Measurements from ENCODE around the gene DPYSL3. TPM values are rescaled to one million over a fixed set of nuclear protein-coding genes. Genes with fewer than 3 reads are reported as not detected.

Gene DPYSL3
- total RNA-seq, 1 donor from 2014 or later: 109 TPM

GRCh38 chr5:147397616-147398015 lies 112.3 kb downstream of the DPYSL3 start:
- no peaks in the 10 kb centered on the region for H3K27me3 ChIP-seq (ENCODE audit: control insufficient read depth in 3 of 3, insufficient read depth in 3 of 3, low read length in 3 of 3)
- H3K36me3 ChIP-seq (ENCODE audit: control insufficient read depth in 3 of 3, insufficient read depth in 3 of 3, low read length in 3 of 3): peaks cover 37 to 62% (median 45%) of the 10 kb centered on the region in 3 donors

GRCh38 chr5:147396070-147396823 lies 113.6 kb downstream of the DPYSL3 start:
- Histone ChIP-seq H3K9me3 (ENCODE audit: control insufficient read depth in 3 of 3, low read length in 3 of 3) (no peaks in the 10 kb centered on the region), H3K9ac (ENCODE audit: low read depth in 1 of 3, low read length in 3 of 3) (no peak overlapping the region), H3K4me1 (ENCODE audit: control insufficient read depth in 3 of 3, insufficient read depth in 3 of 3, low read length in 3 of 3) (peaks cover 0 to 7% (median 3%) of the 10 kb centered on the region in 3 donors), H3K27me3 (ENCODE audit: control insufficient read depth in 3 of 3, insufficient read depth in 3 of 3, low read length in 3 of 3) (no peaks in the 10 kb centered on the region), H3K36me3 (ENCODE audit: control insufficient read depth in 3 of 3, insufficient read depth in 3 of 3, low read length in 3 of 3) (peaks cover 32 to 62% (median 40%) of the 10 kb centered on the region in 3 donors), H3K27ac (ENCODE audit: low read depth, low read length) (no peak overlapping the region), H3K4me3 (ENCODE audit: low read length in 3 of 3) (no peak overlapping the region)

More at GRCh38 chr5:147397616-147398015, 112.3 kb downstream of the DPYSL3 start:
- H3K27ac ChIP-seq (ENCODE audit: low read depth, low read length): no peak overlapping the region
- H3K9ac ChIP-seq (ENCODE audit: low read depth in 1 of 3, low read length in 3 of 3): no peak overlapping the region
- no peak overlapping the region for H3K4me3 ChIP-seq (ENCODE audit: low read length in 3 of 3)
- H3K9me3 ChIP-seq (ENCODE audit: control insufficient read depth in 3 of 3, low read length in 3 of 3): no peaks in the 10 kb centered on the region
- H3K4me1 ChIP-seq (ENCODE audit: control insufficient read depth in 3 of 3, insufficient read depth in 3 of 3, low read length in 3 of 3): peaks cover 0 to 7% (median 3%) of the 10 kb centered on the region in 3 donors

- no peaks in the 10 kb centered on the region for H3K9me3 ChIP-seq (ENCODE audit: control insufficient read depth in 3 of 3, low read length in 3 of 3)
- H3K36me3 ChIP-seq (ENCODE audit: control insufficient read depth in 3 of 3, insufficient read depth in 3 of 3, low read length in 3 of 3): peaks cover 23 to 44% (median 29%) of the 10 kb centered on the region in 3 donors
- H3K4me1 ChIP-seq (ENCODE audit: control insufficient read depth in 3 of 3, insufficient read depth in 3 of 3, low read length in 3 of 3): peaks cover 0 to 7% (median 3%) of the 10 kb centered on the region in 3 donors
- H3K27me3 ChIP-seq (ENCODE audit: control insufficient read depth in 3 of 3, insufficient read depth in 3 of 3, low read length in 3 of 3): no peaks in the 10 kb centered on the region
- no peak overlapping the region for H3K27ac ChIP-seq (ENCODE audit: low read depth, low read length)
- H3K9ac ChIP-seq (ENCODE audit: low read depth in 1 of 3, low read length in 3 of 3): no peak overlapping the region
- H3K4me3 ChIP-seq (ENCODE audit: low read length in 3 of 3): no peak overlapping the region
Observed at GRCh38 chr5:147393874-147394672, 115.8 kb downstream of the DPYSL3 start.

- Histone ChIP-seq H3K4me3 (ENCODE audit: low read length in 3 of 3) (no peak overlapping the region), H3K27me3 (ENCODE audit: control insufficient read depth in 3 of 3, insufficient read depth in 3 of 3, low read length in 3 of 3) (no peaks in the 10 kb centered on the region), H3K36me3 (ENCODE audit: control insufficient read depth in 3 of 3, insufficient read depth in 3 of 3, low read length in 3 of 3) (peaks cover 11 to 30% (median 18%) of the 10 kb centered on the region in 3 donors), H3K9ac (ENCODE audit: low read depth in 1 of 3, low read length in 3 of 3) (no peak overlapping the region), H3K27ac (ENCODE audit: low read depth, low read length) (no peak overlapping the region), H3K9me3 (ENCODE audit: control insufficient read depth in 3 of 3, low read length in 3 of 3) (no peaks in the 10 kb centered on the region), H3K4me1 (ENCODE audit: control insufficient read depth in 3 of 3, insufficient read depth in 3 of 3, low read length in 3 of 3) (peaks cover 0 to 7% (median 3%) of the 10 kb centered on the region in 3 donors)
Observed at GRCh38 chr5:147391781-147392180, 118.1 kb downstream of the DPYSL3 start.

- peaks cover 3 to 21% (median 18%) of the 10 kb centered on the region in 3 donors for H3K36me3 ChIP-seq (ENCODE audit: control insufficient read depth in 3 of 3, insufficient read depth in 3 of 3, low read length in 3 of 3)
- H3K4me3 ChIP-seq (ENCODE audit: low read length in 3 of 3): no peak overlapping the region
- no peaks in the 10 kb centered on the region for H3K9me3 ChIP-seq (ENCODE audit: control insufficient read depth in 3 of 3, low read length in 3 of 3)
- no peaks in the 10 kb centered on the region for H3K27me3 ChIP-seq (ENCODE audit: control insufficient read depth in 3 of 3, insufficient read depth in 3 of 3, low read length in 3 of 3)
- no peak overlapping the region for H3K27ac ChIP-seq (ENCODE audit: low read depth, low read length)
- peaks cover 0 to under 1% (median under 1%) of the 10 kb centered on the region in 3 donors for H3K4me1 ChIP-seq (ENCODE audit: control insufficient read depth in 3 of 3, insufficient read depth in 3 of 3, low read length in 3 of 3)
- no peak overlapping the region for H3K9ac ChIP-seq (ENCODE audit: low read depth in 1 of 3, low read length in 3 of 3)
Observed at GRCh38 chr5:147390654-147391225, 119.1 kb downstream of the DPYSL3 start.

- H3K9me3 ChIP-seq (ENCODE audit: control insufficient read depth in 3 of 3, low read length in 3 of 3): no peaks in the 10 kb centered on the region
- H3K36me3 ChIP-seq (ENCODE audit: control insufficient read depth in 3 of 3, insufficient read depth in 3 of 3, low read length in 3 of 3): peaks cover 2 to 7% (median 3%) of the 10 kb centered on the region in 3 donors
- no peaks in the 10 kb centered on the region for H3K27me3 ChIP-seq (ENCODE audit: control insufficient read depth in 3 of 3, insufficient read depth in 3 of 3, low read length in 3 of 3)
- H3K9ac ChIP-seq (ENCODE audit: low read depth in 1 of 3, low read length in 3 of 3): no peak overlapping the region
- H3K4me3 ChIP-seq (ENCODE audit: low read length in 3 of 3): no peak overlapping the region
- no peak overlapping the region for H3K27ac ChIP-seq (ENCODE audit: low read depth, low read length)
- no peaks in the 10 kb centered on the region for H3K4me1 ChIP-seq (ENCODE audit: control insufficient read depth in 3 of 3, insufficient read depth in 3 of 3, low read length in 3 of 3)
Observed at GRCh38 chr5:147388184-147389108, 121.4 kb downstream of the DPYSL3 start.

- no peak overlapping the region for H3K4me3 ChIP-seq (ENCODE audit: low read length in 3 of 3)
- H3K27ac ChIP-seq (ENCODE audit: low read depth, low read length): no peak overlapping the region
- no peaks in the 10 kb centered on the region for H3K4me1 ChIP-seq (ENCODE audit: control insufficient read depth in 3 of 3, insufficient read depth in 3 of 3, low read length in 3 of 3)
- H3K36me3 ChIP-seq (ENCODE audit: control insufficient read depth in 3 of 3, insufficient read depth in 3 of 3, low read length in 3 of 3): no peaks in the 10 kb centered on the region
- no peaks in the 10 kb centered on the region for H3K27me3 ChIP-seq (ENCODE audit: control insufficient read depth in 3 of 3, insufficient read depth in 3 of 3, low read length in 3 of 3)
- no peaks in the 10 kb centered on the region for H3K9me3 ChIP-seq (ENCODE audit: control insufficient read depth in 3 of 3, low read length in 3 of 3)
- H3K9ac ChIP-seq (ENCODE audit: low read depth in 1 of 3, low read length in 3 of 3): no peak overlapping the region
Observed at GRCh38 chr5:147387109-147387508, 122.8 kb downstream of the DPYSL3 start.

- no peaks in the 10 kb centered on the region for H3K4me1 ChIP-seq (ENCODE audit: control insufficient read depth in 3 of 3, insufficient read depth in 3 of 3, low read length in 3 of 3)
- no peak overlapping the region for H3K4me3 ChIP-seq (ENCODE audit: low read length in 3 of 3)
- H3K9ac ChIP-seq (ENCODE audit: low read depth in 1 of 3, low read length in 3 of 3): no peak overlapping the region
- H3K27me3 ChIP-seq (ENCODE audit: control insufficient read depth in 3 of 3, insufficient read depth in 3 of 3, low read length in 3 of 3): no peaks in the 10 kb centered on the region
- H3K9me3 ChIP-seq (ENCODE audit: control insufficient read depth in 3 of 3, low read length in 3 of 3): no peaks in the 10 kb centered on the region
- H3K36me3 ChIP-seq (ENCODE audit: control insufficient read depth in 3 of 3, insufficient read depth in 3 of 3, low read length in 3 of 3): no peaks in the 10 kb centered on the region
- H3K27ac ChIP-seq (ENCODE audit: low read depth, low read length): no peak overlapping the region
Observed at GRCh38 chr5:147384346-147385193, 125.3 kb downstream of the DPYSL3 start.

All from skeletal muscle tissue (tissue), 4 donors.